HG03159 (cell line): ENCODE measurements around the gene SHISA8.

Experiments used
- ATAC-seq: cut with Tn5 transposase; IDR thresholded peaks from one replicate; pipeline ENCODE4 v1.9.1; 2021; ENCODE audit warnings: mild to moderate bottlenecking, moderate library complexity; ENCODE audit not compliant: unreplicated experiment

Gene SHISA8

DNA sequence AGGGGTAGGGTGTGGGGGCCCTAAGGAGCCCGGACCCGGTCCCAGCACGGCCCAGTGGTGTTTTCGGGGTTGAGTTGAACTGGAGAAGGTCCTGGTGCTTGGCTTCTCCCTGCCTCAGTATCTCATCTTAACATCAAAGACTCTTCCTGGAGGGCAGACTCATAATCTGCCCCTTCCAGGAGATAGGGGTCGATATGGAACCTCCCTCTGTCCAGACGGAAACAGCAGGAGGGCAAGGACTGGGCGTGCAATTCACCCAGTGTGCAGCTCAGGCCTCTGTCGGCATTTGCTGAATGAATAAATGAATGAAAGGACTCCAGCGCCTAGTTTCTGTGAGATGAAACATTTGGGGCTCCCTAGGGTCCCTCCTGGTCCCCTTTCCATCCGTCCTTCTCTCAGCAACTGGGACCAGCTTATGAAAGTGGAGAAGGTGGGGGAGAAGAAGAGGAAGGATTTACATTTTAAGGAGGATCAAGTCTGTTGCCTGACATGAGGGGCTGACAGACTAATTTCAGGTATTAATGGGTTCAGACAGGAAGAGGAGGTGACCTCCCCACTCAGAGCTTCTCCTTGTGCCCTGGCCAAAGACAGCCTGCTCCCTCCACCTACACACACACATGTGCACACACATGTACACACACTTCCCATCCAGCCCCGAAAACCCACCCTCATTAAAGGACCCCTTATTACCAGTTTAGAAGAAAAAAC, 1.1 kb upstream of the SHISA8 start:
- ATAC-seq: no peak

DNA sequence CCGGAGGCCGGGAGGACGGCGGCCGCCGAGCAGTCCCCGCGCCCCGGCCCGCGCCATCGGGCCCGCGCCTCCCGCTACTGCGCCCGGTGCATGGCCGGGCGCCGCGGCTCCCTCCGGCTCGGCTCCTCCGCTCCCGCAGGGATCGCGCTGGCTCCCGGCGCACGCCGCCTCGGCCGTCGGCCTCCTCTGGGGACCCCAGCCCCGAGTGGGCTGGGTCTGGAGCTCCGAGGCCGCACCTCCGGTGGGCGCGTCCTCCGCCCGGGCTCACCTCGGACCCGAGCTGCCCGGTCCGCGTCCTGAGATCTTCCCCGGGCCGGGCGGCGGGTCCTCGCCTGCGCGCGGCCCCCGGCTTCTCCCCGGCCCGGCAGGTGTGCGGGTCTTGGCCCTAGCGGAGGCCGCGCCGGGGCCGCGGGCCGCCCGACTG, 251 bp downstream of the SHISA8 start:
- no peak for ATAC-seq

DNA sequence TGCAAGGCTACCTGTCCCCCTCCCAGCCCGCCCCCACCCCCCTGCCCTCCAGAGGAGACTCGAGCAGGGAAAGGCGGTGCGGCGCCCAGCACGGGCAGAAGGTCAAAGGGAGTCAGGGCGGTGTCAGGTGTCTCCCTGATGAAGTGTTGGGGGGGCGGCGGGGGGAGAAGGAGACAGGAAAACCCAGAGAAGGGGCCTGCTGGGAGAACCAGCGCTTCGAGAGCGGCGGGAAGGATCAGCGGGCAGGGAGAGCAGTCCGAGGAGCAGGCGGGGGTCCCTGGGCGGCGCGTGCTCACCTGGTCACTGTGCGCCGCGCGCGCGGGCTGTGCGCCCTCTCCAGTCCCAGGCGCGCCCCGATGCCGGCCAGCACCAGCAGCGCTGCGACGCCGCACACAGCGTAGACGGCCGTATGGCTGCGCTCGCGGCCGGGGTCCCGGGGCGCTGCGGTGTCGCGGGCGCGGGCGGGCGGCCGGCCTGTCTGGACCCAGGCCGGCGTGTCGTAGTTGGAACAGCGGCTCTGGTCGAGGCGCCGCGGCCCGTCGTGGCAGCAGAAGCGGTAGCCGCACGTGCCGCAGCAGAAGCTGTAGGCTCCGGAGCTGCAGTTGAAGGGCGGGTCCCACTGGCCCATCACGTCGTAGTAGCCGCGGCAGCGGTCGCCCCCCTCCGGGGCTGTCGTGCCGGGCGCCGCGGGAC, 886 bp downstream of the SHISA8 start:
- ATAC-seq: no peak

DNA sequence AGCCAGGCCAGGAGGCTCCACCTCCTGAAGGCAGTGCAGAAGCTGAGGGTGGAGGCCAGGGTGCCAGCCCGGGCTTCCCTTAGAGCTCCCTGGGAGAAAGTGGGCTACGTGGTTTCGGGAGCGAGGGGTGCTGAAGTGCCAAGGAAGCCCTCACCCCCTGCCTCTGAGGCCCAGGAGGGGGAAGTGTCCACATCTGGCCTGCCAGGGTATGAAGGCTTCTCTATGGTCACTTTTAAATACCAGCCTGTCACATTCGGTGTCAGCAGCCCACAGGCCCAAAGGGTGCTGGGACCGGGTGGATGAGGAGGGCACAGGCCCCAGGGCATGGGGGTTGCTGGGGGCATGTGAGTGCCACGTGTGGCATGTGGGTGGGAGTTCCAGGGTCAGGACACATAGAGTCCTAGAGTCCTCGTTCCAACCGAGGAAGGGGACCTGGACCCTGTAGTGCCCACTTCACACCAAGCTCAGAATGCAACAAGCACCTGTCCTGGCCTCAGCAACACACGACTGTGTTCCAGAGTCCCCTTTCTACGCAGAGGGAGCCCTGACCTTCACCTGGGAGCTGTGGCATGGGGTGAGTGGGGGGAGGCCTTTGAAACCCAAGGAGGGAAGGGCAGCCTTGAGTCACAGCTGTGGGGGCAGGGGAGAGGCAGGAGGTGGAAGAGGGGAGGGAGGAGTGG, 1.7 kb downstream of the SHISA8 start:
- no peak for ATAC-seq

DNA sequence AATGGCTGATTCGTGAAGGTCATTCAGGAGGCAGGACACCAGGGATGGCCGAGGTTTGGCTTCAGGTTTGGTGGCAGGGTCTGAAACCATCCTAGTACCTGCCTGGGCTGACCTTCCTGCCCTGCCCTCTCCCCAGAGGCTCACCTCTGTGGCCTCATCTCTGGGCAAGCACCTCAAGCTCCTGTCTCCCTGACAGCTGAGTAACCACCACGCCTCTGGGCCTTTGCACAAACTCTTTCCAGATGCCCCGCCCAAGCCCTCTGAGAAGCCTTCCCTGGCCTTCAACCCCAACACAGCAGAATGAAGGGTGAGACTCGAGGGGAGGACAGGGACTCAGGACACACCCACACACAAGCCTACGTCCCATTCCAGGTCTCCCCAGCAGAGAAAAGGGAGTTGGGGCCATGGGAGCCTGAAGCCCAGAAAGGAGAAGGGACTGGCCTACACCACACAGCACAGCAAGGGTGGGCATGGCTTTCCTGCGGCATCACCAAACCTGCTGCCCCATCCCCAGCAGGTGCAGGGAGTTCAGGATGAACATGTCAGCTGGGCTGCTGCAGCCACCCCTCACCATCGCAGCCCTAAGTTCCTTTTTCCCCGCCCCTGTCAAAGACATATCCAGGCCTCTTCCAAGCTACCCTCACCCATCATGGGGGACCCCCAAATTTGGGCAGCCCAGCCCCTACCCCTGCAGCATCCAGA, 2.4 kb downstream of the SHISA8 start:
- no peak for ATAC-seq

DNA sequence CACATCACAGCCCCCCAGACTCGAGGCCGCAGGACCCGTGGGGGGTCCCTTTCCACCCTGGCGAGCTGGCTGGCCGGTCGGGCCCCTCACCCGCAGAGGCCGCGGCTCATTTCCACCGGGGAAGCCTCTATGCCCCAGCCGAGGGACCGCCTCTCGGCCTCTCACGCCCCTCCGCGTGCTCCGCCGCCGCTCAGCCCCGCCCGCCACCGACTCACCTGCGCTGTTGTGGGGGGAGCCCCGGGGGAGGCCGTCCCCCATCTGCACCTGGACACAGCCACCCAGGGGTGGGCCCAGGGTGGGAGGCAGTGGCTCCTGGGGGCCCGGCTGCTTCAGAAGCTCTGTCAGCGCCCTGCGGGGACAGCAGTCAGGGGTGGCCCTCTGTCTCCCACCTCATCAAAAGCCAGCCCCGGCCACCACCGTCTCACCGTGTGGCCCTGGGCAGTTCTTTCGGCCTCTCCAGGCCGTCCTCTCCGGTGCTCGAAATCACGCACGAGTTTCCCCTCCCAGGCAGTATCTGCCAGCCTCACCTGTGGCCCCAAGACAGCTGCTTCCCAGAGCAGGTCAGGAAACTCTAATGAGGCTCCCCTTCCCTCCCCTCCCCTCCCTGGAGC, 3.8 kb downstream of the SHISA8 start:
- ATAC-seq: no peak

DNA sequence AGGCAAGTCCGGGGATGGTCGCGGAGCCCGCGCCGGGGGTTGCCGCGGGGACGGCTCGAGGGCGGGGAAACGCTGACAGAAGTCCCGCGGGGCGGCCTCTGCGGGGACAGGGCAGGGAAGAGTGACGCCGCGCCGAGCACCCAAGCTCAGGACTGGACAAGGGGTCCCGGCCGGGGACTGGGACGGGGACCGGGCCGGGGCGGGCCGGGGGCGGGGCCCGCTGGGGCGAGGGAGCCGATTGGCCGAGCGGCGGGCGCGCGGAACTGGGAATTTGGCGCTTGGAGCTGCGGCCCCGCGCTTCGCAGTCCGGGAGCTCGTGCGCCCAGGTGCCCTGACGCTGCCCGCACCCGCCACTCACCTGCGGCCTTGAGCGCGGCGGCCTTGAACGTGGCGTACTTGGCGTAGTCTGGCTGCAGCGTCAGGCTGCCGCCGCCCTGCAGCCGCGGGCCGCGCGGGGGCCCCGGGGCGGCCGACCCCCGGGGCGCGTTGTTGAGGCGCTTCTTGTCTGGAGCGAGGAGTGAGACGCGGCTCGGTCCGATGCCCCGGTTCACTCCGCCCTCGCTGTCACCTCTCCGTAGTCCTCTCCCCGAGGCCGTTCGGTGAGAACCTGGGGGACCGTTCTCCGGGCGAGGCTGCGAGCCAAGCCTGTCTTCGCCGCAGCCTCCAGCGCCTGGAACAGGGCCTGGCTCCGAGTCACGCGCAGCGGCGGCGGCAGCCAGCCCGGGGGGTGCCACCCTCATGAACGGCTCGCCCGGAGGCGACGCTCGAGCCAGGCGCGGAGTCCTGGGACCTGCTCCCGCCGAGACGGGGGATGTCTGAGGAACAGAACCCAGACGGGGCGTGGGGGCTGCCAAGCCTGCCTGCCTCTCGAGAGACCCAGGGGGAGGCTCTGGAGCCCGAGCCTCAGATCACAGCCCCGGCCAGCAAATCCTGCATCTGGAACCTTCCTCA, 4.5 kb downstream of the SHISA8 start:
- ATAC-seq: no peak

DNA sequence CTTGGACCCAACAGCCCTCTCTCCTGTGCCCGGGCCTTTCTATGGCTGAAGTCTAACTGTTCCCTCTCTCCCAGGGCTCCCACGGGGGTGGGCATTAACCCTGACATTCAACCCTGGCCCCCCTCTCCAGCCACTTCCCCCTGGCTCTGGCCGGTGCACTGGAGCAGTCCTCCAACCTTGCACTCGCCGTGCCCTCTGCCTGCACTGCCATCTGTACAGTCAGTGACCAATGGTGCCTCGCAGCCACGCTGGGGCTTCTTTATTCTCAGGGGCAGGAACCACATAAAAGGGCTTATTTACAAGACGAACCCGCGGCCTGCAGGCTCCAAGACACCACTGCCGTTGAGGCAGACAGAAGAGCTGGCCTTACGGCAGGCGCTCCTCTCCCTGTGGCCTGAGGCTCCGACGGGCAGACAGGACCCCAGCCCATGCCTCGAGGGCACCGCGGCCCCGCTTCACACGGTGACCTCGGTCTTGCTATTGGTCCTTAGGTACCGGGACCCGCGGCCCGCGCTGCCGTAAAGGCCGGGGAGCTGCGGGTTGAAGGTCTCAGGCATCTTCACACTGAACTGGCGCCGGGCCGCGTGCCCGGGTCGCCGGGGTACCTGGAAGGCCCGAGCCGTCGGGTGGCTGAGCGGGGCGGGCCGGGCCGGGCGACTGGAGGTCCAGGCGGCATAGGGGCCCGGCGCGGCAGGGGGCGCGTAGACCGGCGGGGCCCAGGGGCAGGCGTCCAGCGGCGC, 5.4 kb downstream of the SHISA8 start:
- ATAC-seq: no peak

DNA sequence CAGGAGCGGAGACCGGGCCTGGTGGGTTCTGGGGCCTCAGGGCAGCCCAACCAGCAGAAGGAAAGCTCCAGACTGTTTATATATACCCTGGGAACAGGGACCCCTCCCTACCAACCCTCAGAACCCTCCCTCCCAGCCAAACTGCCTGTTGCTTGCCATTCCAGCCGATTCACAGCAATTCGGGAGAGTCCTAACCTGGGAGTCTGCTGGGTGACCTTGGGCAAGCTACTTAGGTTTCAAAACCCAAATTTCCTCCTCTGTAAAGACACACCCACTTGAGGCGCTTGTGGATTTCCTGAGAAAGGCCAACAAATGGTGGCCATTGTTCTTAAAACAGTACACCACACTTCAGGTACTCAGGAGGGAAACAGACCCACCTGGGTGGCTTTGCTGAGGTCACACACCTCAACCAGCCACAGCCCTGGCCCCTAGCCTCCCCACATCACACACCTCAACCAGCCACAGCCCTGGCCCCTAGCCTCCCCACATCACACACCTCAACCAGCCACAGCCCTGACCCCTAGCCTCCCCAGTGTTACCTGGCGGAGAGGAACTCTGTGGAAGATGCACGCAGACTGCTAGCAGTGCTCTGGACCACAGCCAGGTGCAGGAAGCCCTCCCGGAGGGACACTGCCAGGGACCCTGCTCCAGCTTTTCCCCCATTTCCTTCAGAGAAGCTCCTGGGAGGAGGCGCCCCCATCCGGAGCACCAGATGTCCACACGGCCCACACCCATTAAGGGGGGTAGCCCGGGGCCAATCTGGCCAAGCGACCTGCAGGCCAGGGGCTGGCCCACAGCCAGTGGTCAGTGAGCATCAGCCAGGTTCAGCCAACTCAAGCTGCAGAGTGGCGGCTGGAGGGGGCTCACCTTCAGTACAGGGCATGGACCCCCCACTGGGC, 6.2 kb downstream of the SHISA8 start:
- ATAC-seq: no peak

DNA sequence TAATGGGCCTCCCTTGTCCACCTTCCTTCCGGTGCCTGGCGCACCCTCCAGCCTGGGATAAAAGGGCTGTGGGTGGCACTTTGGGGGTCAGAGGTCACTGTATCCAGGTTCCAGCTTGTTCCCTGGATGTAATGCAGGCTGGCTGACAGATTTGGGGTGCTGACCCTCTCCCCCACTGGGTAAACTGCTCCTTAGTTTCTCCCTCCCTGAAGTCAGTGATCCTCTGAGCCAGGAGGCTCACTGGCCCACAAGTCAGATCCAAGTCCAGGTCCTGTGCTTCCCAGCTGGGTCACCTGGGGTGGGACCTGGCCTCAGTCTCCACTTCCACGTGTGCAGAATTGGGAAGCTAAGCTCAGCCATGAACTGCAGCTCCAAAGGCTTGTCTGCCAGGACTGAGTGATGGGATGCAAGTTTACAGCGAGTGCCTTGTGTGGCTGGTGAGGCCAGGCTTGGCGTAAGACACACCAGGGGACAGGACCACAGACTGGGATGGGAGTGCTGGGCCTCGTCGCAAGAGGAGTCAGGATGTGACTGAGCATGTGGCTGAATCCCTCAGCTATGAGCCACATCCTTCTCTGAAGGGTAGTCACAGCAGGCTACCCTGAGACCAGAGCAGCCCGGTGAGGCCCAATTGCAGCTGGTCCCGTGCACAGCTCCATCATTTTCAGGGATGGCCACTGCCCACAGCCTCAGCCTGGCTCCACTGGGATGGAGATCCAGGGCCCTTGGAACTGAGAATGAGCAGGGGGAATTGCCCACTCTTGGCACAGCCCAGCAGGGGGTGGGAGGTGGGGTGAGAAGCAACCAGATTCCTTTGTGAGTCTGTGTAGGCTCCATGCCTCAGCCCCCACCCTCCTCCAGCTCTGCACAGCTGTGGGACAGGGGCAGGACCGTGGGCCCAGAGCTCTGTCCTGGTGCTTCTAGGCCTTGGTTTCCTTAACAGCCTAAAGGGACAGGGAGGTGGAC, 7.2 kb downstream of the SHISA8 start:
- ATAC-seq: no peak

DNA sequence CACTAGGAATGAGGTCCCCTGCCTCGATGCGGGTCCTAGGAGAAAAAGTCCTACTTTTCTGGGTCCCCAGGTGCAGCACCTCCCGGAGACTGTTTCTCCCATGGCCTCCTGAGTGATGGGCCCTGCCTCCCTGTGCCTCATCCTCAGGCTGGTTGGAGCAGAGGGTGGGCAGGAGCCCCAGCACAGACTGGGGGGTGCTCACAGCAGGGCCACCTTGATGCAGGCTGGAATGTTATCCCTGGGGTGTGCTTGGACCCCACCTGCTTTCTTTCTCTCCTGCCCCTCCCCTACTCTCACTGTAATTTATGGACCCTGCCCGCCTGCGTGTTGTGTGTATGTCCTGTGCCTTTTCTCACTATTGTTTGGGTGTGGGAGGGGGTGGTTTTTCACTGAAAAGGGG, 8.1 kb downstream of the SHISA8 start:
- ATAC-seq: no peak

DNA sequence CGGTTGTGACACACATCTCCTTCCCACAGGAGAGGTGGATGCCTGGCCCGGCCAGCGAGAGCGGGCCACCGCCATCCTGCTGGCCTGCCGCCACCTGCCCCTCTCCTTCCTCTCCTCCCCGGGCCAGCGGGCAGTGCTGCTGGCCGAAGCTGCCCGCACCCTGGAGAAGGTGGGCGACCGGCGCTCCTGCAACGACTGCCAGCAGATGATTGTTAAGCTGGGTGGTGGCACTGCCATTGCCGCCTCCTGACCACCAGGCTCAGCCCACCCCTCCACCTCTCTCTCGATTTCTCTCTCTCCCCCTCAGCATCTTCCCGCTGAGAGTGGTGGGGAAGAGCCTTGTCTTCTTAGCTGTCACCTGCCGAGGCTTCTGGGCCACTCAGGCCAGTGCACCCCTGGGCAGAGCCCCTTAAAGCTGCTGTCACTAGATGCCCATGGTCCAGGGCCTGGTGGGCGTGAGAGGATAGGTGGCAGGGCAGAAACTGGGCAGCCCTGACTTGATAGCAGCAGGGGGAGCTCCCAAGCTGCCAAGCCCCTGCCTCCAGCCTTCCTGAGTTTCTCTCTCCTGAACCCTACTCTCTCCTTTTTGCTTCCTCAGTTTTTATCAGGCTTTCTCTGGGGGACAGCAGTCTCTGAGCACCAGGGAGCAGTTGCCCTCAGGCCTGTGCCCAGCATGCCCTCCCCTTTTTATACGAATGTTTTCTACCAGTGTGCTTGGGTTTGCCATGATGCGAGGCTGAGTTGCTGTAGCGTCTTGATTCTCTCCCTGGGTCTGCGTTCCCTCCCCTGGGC, 9.3 kb downstream of the SHISA8 start:
- ATAC-seq: no peak

DNA sequence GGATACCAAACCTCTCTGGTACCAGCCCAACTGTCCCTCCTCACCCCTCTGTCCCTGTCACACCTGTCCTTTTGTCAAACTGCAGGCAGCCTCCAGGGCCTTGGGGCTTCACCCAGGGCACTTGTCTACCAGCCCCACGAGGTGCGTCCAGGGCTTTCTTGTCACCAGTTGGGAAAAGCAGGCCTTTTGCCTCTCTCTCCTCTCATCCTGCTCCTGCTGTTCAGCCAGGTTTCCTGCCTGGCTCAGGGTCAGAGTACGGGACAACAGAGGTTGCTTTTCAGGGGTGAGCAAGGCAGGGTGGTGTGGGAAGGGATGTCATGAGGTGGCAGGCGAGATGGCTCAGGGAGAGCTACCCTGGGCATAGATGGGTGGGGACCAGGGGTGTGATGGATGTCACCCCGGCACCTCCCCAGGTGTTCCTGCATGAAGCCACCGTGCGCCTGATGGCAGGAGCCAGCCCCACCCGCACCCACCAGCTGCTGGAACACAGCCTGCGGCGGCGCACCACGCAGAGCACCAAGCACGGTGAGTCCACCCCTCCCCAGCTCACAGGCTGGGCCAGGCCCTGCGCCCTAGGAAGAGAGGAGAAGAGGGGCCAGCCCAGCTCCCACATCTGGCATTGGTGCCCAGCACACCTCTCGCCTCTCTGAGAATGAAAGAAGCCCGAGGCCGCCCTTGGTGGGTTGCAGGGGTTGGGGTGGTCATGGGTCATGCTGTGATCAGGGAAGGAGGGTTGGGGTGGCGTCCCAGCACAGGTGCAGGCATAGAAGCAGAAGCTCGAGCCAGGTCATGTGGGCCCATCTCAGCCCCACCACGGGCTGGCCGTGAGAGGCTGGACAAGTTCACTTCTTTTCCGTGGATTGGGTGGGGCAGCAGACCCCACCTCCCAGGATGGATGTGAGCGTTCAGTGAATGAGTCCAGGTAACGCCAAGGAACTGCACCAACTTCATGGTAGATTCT, 10.1 kb downstream of the SHISA8 start:
- ATAC-seq: no peak

DNA sequence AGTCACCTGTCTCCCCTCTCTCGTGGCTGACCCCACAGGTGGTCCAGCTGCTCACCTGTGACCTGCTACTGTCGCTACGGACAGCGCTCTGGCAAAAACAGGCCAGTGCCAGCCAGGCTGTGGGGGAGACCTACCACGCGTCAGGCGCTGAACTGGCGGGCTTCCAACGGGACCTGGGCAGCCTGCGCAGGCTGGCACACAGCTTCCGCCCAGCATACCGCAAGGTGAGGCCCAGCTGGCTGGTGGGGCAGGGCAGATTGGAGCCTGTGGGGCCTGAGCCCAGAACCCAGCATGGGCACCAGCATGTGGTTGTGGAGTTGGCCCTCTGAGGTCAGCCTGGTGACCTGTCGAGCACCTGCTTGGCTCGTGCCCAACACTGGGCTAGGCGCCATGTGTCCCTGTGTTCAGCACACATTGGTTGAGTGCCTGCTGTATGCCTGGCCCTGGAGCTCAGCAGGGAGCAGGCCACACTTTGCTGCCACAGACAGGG, 11.9 kb downstream of the SHISA8 start:
- no peak for ATAC-seq

DNA sequence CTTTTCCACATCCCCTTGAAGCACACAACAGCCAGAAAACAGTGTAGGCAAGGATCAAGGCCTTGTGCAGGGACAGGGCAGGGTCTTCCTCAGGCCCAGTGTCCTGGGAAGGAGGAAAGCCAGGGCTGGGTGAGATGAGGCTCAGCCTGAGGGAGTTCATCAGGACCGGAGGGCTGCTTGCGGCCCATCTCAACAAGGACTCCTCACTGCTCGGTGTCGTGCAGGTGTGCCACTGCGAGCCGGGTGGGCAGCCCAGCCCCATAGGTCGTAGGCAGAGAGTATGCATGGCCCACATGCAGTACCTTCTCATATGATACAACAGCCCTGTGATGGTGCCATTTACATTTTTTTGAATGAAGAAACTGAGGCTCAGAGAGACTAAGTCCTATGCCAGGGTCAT, 12.9 kb downstream of the SHISA8 start:
- no peak for ATAC-seq
